Measurements from ENCODE around the gene MB.

DNA sequence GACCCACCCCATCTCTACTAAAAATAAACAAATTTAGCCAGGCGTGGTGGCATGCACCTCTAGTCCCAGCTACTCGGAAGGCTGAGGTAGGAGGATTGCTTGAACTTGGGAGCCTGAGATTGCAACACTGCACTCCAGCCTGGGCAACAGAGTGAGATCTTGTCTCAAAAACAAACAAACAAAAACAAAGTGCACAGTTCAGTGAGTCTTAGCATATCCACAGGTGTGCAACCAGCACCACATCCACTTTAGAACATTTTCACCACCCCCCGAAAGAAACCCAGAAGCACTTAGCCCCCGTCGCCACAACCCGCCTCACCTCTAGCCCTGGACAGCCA is 27.4 kb downstream of the MB start:
- TF ChIP-seq, protein P1, sequence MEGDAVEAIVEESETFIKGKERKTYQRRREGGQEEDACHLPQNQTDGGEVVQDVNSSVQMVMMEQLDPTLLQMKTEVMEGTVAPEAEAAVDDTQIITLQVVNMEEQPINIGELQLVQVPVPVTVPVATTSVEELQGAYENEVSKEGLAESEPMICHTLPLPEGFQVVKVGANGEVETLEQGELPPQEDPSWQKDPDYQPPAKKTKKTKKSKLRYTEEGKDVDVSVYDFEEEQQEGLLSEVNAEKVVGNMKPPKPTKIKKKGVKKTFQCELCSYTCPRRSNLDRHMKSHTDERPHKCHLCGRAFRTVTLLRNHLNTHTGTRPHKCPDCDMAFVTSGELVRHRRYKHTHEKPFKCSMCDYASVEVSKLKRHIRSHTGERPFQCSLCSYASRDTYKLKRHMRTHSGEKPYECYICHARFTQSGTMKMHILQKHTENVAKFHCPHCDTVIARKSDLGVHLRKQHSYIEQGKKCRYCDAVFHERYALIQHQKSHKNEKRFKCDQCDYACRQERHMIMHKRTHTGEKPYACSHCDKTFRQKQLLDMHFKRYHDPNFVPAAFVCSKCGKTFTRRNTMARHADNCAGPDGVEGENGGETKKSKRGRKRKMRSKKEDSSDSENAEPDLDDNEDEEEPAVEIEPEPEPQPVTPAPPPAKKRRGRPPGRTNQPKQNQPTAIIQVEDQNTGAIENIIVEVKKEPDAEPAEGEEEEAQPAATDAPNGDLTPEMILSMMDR (IDR thresholded peaks at IDR 0.05), result no peak
- TF ChIP-seq KDM5A (IDR thresholded peaks at IDR 0.05) (no peak), JUN (IDR thresholded peaks at IDR 0.05) (no peak), HDAC2 (IDR thresholded peaks at IDR 0.05) (no peak), FOSL2 (IDR thresholded peaks at IDR 0.05) (no peak), FOSL2 (CRISPR knock-in tag; IDR thresholded peaks at IDR 0.05) (no peak), KDM1A (IDR thresholded peaks at IDR 0.05; ENCODE audit: low read depth) (no peak), SMC3 (IDR thresholded peaks at IDR 0.05) (no peak), EHMT2 (IDR thresholded peaks at IDR 0.05; ENCODE audit: low read depth) (no peak)
- TF ChIP-seq, protein P2, sequence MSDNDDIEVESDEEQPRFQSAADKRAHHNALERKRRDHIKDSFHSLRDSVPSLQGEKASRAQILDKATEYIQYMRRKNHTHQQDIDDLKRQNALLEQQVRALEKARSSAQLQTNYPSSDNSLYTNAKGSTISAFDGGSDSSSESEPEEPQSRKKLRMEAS (IDR thresholded peaks at IDR 0.05), result no peak
- TF ChIP-seq, protein P3, sequence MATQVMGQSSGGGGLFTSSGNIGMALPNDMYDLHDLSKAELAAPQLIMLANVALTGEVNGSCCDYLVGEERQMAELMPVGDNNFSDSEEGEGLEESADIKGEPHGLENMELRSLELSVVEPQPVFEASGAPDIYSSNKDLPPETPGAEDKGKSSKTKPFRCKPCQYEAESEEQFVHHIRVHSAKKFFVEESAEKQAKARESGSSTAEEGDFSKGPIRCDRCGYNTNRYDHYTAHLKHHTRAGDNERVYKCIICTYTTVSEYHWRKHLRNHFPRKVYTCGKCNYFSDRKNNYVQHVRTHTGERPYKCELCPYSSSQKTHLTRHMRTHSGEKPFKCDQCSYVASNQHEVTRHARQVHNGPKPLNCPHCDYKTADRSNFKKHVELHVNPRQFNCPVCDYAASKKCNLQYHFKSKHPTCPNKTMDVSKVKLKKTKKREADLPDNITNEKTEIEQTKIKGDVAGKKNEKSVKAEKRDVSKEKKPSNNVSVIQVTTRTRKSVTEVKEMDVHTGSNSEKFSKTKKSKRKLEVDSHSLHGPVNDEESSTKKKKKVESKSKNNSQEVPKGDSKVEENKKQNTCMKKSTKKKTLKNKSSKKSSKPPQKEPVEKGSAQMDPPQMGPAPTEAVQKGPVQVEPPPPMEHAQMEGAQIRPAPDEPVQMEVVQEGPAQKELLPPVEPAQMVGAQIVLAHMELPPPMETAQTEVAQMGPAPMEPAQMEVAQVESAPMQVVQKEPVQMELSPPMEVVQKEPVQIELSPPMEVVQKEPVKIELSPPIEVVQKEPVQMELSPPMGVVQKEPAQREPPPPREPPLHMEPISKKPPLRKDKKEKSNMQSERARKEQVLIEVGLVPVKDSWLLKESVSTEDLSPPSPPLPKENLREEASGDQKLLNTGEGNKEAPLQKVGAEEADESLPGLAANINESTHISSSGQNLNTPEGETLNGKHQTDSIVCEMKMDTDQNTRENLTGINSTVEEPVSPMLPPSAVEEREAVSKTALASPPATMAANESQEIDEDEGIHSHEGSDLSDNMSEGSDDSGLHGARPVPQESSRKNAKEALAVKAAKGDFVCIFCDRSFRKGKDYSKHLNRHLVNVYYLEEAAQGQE (IDR thresholded peaks at IDR 0.05), result no peak
- TF ChIP-seq, protein P4, sequence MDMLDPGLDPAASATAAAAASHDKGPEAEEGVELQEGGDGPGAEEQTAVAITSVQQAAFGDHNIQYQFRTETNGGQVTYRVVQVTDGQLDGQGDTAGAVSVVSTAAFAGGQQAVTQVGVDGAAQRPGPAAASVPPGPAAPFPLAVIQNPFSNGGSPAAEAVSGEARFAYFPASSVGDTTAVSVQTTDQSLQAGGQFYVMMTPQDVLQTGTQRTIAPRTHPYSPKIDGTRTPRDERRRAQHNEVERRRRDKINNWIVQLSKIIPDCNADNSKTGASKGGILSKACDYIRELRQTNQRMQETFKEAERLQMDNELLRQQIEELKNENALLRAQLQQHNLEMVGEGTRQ (IDR thresholded peaks at IDR 0.05), result no peak
